K562 (cell line): Measurements from ENCODE around the gene MRPS6. TPM values are rescaled to one million over a fixed set of nuclear protein-coding genes. Genes with fewer than 3 reads are reported as not detected.

ENCODE experiments used
- ATAC-seq: fragments of 200-7000 bp; cut with Tn5 transposase; 3 replicates; pipeline ENCODE4 v1.9.1; 2020; ENCODE audit warnings: moderate library complexity
- BruUV-seq: library from RNA; stranded (reverse); fragments of 400-500 nt; replicated peaks from 2 replicates; lab custom pipeline; 2021; lab: Mats Ljungman, UMichigan
- CTCF ChIA-PET: fragments of 300-600 bp; formaldehyde crosslinking; extraction: SDS; loops from one replicate; lab custom pipeline; 2021; ENCODE audit warnings: low intra/inter-chr PET ratio; lab: Yijun Ruan, JAX
- POLR2A ChIA-PET: fragments of 300-600, 350-650 bp; sonication (Branson Sonifier 250); formaldehyde crosslinking; extraction: SDS; loops from one replicate; lab custom pipeline; 2021; ENCODE audit warnings: antibody characterized with exemption, inconsistent platforms; lab: Yijun Ruan, JAX
- DNase-seq, 4 experiments: peaks; one replicate each; pipeline versions ENCODE4 v3.0.0 to v3.0.0-alpha.2; 2011 to 2018; ENCODE audit warnings: low spot score in 3 of 4, mixed read lengths in 3 of 4; ENCODE audit errors: extremely low read depth in 1 of 4
- FAIRE-seq: peaks from 2 replicates; lab custom pipeline; 2011; peaks lifted over from hg19 to GRCh38; lab: Jason Lieb, UNC
- H2AFZ ChIP-seq: 2 replicates; pipeline ENCODE4 v1.6.0; 2011; ENCODE audit warnings: low read depth, low read length, control low read depth, inconsistent platforms
- H3K27ac ChIP-seq: fragments of 200-600 bp; 3 replicates; pipeline ENCODE4 v1.8.0; 2011; ENCODE audit warnings: low read depth, mild to moderate bottlenecking, control low read depth, inconsistent platforms, low read length, moderate library complexity, mixed read lengths; ENCODE audit errors: extremely low read depth
- H3K27me3 ChIP-seq, 2 experiments: fragments of 300-600 bp in 1 of 2; 2 replicates in 1 of 2; 3 replicates in 1 of 2; pipeline versions ENCODE4 v1.6.0 to v1.8.0; 2011; ENCODE audit warnings: inconsistent platforms in 2 of 2, low read length in 2 of 2, mild to moderate bottlenecking in 1 of 2, mixed read lengths in 1 of 2, moderate library complexity in 1 of 2; ENCODE audit not compliant: control insufficient read depth in 2 of 2, insufficient read depth in 2 of 2
- H3K36me3 ChIP-seq: fragments of 300-600 bp; 3 replicates; pipeline ENCODE4 v1.8.0; 2011; ENCODE audit warnings: mild to moderate bottlenecking, low read length, inconsistent platforms; ENCODE audit not compliant: control insufficient read depth, insufficient read depth
- H3K4me1 ChIP-seq, 2 experiments: fragments of 200-600 bp in 1 of 2; replicated peaks in 1 of 2; 2 replicates in 1 of 2; 3 replicates in 1 of 2; pipeline versions ENCODE4 v1.5.1 to v1.8.0; 2011; ENCODE audit warnings: inconsistent platforms in 2 of 2, low read length in 2 of 2, mild to moderate bottlenecking in 1 of 2, mixed read lengths in 1 of 2, moderate library complexity in 1 of 2; ENCODE audit not compliant: control insufficient read depth in 2 of 2, insufficient read depth in 2 of 2
- H3K4me2 ChIP-seq: 2 replicates; pipeline ENCODE4 v1.6.1; 2011; ENCODE audit warnings: low read length, control low read depth, inconsistent platforms, mixed read lengths; ENCODE audit not compliant: insufficient read depth
- H3K4me3 ChIP-seq: fragments of 200-600 bp; sonication (generic), shearing (Covaris generic); 2 replicates; pipeline ENCODE4 v1.5.1; 2016; ENCODE audit warnings: control low read depth, inconsistent platforms
- H3K79me2 ChIP-seq: fragments of 200-600 bp; 3 replicates; pipeline ENCODE4 v1.8.0; 2011; ENCODE audit warnings: low read length, inconsistent platforms; ENCODE audit not compliant: control insufficient read depth, insufficient read depth
- H3K9ac ChIP-seq, 2 experiments: 2 replicates each; pipeline versions ENCODE4 v1.6.0 to v1.6.1; 2011; ENCODE audit warnings: low read depth in 2 of 2, low read length in 2 of 2, control low read depth in 1 of 2, inconsistent platforms in 1 of 2, mild to moderate bottlenecking in 1 of 2, mixed read lengths in 1 of 2; ENCODE audit not compliant: insufficient read depth in 1 of 2
- H3K9me1 ChIP-seq: one replicate; pipeline ENCODE4 v1.6.0; 2011; ENCODE audit warnings: inconsistent platforms, mild to moderate bottlenecking, low read length, moderate library complexity; ENCODE audit not compliant: control insufficient read depth, insufficient read depth
- H3K9me3 ChIP-seq: replicated peaks from 2 replicates; pipeline ENCODE4 v1.5.1; 2011; ENCODE audit warnings: low read depth, low read length, inconsistent platforms; ENCODE audit not compliant: control insufficient read depth, insufficient read depth
- H4K20me1 ChIP-seq: replicated peaks from 2 replicates; pipeline ENCODE4 v1.6.1; 2011; ENCODE audit warnings: low read length, inconsistent platforms, mixed read lengths; ENCODE audit not compliant: control insufficient read depth, insufficient read depth
- BCL6 ChIP-seq: fragments of 250-450 bp; sonication (Bioruptor Pico); IDR thresholded peaks from 2 replicates; pipeline ENCODE4 v1.4.0; 2020
- KAT2B ChIP-seq: IDR thresholded peaks from one replicate; pipeline ENCODE4 v1.6.1; 2012; ENCODE audit warnings: low read depth, mild to moderate bottlenecking, control low read depth, inconsistent platforms, low read length, moderate library complexity
- NFIC ChIP-seq: fragments of 450-650 bp; IDR thresholded peaks from 2 replicates; pipeline ENCODE4 v1.6.1; 2017; ENCODE audit warnings: mild to moderate bottlenecking, inconsistent platforms
- PHF8 ChIP-seq: fragments of 200-600 bp; sonication (generic); IDR thresholded peaks from 2 replicates; pipeline ENCODE4 v1.6.1; 2012; ENCODE audit warnings: mixed run types, mild to moderate bottlenecking, inconsistent platforms, low read length, moderate library complexity, borderline replicate concordance
- SP1 ChIP-seq: sonication (generic); formaldehyde crosslinking; IDR thresholded peaks from 2 replicates; pipeline ENCODE4 v1.8.1; 2022; ENCODE audit warnings: mild to moderate bottlenecking, missing genetic modification reagents
- XRCC3 ChIP-seq: fragments of 450-650 bp; IDR thresholded peaks from 2 replicates; pipeline ENCODE4 v1.6.1; 2017; ENCODE audit warnings: mild to moderate bottlenecking, moderate library complexity
- WGBS: fragments of 100-300 bp; shearing (Covaris generic); methylation state at CpG from one replicate; pipeline ENCODE4 v1.1.6; 2016; ENCODE audit warnings: low coverage, mixed read lengths; ENCODE audit not compliant: insufficient coverage; ENCODE audit errors: missing lambda C conversion rate; 5-methylcytosine and 5-hydroxymethylcytosine counted together
- in situ Hi-C: fragments of 300-500 bp; cut with MboI; formaldehyde crosslinking; loops from 4 replicates; pipeline ENCODE4 v1.15.0; 2018; ENCODE audit warnings: inconsistent platforms, mixed read lengths
- intact Hi-C: fragments of 100-400 bp; cut with micrococcal nuclease; formaldehyde crosslinking; loops from 2 replicates; pipeline ENCODE4 v1.14.2; 2022
- polyA plus RNA-seq, 8 experiments: library from polyadenylated mRNA; depleted of rRNA in 4 of 8; stranded (reverse) in 5 of 8; unstranded in 3 of 8; fragments of >200 nt; fragmentation: Nextera tagmentation in 2 of 8; fragmentation: Illumina TruSeq in 1 of 8; extraction: Ambion mirVana in 2 of 8; extraction: Trizol in 1 of 8; gene quantifications; 2 replicates each; pipeline versions ENCODE4 v1.2.1 to v1.2.3, GENCODE V29; 2011 to 2014; ENCODE audit warnings: inconsistent platforms in 1 of 8, missing spikeins in 1 of 8
- total RNA-seq, 7 experiments: library from RNA; depleted of rRNA in 6 of 7; stranded (reverse); fragments of >200 nt in 6 of 7; fragmentation: Illumina TruSeq in 2 of 7; extraction: Trizol in 2 of 7; gene quantifications; 2 replicates each; pipeline versions ENCODE4 v1.2.1 to v1.2.3, GENCODE V29; 2011 to 2021; ENCODE audit warnings: low replicate concordance in 1 of 7

The MRPS6 gene
- total and polyA plus RNA-seq, 9 of the 15 experiments (the other 6 are each of a cell fraction or from before 2014, with no cell fraction given): 26.1 to 72.0 (median 39.3) TPM

DNA sequence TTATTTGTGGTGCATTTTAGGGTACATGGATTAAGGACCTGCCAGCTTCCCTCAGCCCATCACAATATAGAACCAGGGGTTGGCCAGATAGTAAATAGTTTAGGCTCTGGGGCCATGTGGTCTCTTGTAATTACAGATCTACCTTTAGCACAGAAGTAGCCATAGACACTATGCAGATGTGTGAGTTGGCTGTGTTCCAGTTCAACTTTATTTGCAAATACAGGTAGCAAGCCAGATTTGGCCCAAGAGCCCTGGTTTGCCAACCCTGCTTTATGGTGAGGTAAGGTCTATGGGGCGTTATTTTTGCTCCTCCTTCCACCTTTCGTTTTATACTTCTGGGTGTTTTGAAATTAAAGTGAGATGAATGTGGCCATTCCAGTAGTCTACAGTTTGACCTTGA lies 48.7 kb downstream of the MRPS6 start:
- CTCF ChIA-PET: no interaction called here
- no TSS peak for BruUV-seq
- H3K36me3 ChIP-seq: peaks cover 24% of the 10 kb centered on the region
- ATAC-seq (no peak), DNase-seq (no peak), FAIRE-seq (no peak)
- H3K4me3 ChIP-seq: no peak overlapping the region
- H3K4me2 ChIP-seq: no peak overlapping the region
- intact Hi-C loops: no loop called here
- POLR2A ChIA-PET: interaction anchor here (0.9 kb wide), 1 partner anchor 22 kb away, joined by 4 read pairs; no protein-coding TSS in a partner anchor
- no peak overlapping the region for H2AFZ ChIP-seq
- H4K20me1 ChIP-seq: no peaks in the 10 kb centered on the region
- H3K9me3 ChIP-seq: no peaks in the 10 kb centered on the region
- H3K9ac ChIP-seq: no peak overlapping the region
- in situ Hi-C loops: no loop called here
- H3K79me2 ChIP-seq: peaks cover 15% of the 10 kb centered on the region; the same call in 1 of the 3 replicates
- no peaks in the 10 kb centered on the region for H3K9me1 ChIP-seq
- no peaks in the 10 kb centered on the region for H3K27me3 ChIP-seq
- H3K27ac ChIP-seq: no peak overlapping the region
- WGBS: 85% methylated on average over 2 of the region's 2 CpGs
- H3K4me1 ChIP-seq: no peaks in the 10 kb centered on the region
- no peak for TF ChIP-seq SP1 (CRISPR knock-in tag)
- TF ChIP-seq NFIC: peak; percentile 34
- TF ChIP-seq XRCC3: no peak
- TF ChIP-seq PHF8: no peak
- TF ChIP-seq, all 486 proteins: peak for 1

DNA sequence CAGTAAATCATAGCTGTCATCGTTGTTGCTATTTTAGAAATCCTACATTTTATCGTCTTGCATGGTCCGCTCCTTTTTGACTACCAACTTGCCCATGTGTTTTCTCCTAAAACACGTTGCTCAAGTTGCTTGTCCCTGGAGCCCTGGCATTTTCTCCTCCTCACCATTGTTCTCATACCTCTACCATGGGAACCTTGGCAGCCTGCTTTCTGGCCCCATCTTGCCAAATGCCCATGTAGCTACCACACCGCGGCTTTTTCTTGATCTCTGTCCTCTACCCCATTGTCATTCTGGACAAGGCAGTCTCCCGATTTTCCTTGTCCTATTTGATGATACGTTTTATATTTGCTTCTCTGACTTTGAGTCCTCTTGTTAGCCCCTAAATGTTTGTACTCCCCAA lies 50.2 kb downstream of the MRPS6 start:
- H3K9ac ChIP-seq: no peak overlapping the region
- H3K4me1 ChIP-seq: no peaks in the 10 kb centered on the region; a peak in 1 of 5 replicates
- BruUV-seq: no TSS peak
- no peak overlapping the region for H3K4me3 ChIP-seq
- ATAC-seq (no peak), FAIRE-seq (no peak)
- ChIA-PET POLR2A (interaction anchor here (2.6 kb wide), 1 partner anchor 10 kb away, joined by 11 read pairs; no protein-coding TSS in a partner anchor), CTCF (no interaction called here)
- H2AFZ ChIP-seq: no peak overlapping the region
- no peak overlapping the region for H3K27ac ChIP-seq
- no peaks in the 10 kb centered on the region for H4K20me1 ChIP-seq
- no peaks in the 10 kb centered on the region for H3K9me3 ChIP-seq
- peaks cover 31% of the 10 kb centered on the region for H3K36me3 ChIP-seq
- H3K4me2 ChIP-seq: no peak overlapping the region
- no peaks in the 10 kb centered on the region for H3K9me1 ChIP-seq
- intact Hi-C loops: no loop called here
- WGBS: 86% methylated on average over 8 of the region's 8 CpGs
- in situ Hi-C loops: no loop called here
- no peaks in the 10 kb centered on the region for H3K27me3 ChIP-seq
- peaks cover 11% of the 10 kb centered on the region; the same call in 1 of the 3 replicates for H3K79me2 ChIP-seq
- TF ChIP-seq KAT2B: no peak
- TF ChIP-seq BCL6 (CRISPR knock-in tag): no peak
- TF ChIP-seq, all 486 proteins: peak for 0
- no peak for DNase-seq
